Activated T-cell treated with anti-CD3 and anti-CD28 coated beads, Interleukin-2, amount 50 U/mL, for 24 hours (primary cell): ENCODE measurements around the gene PLEKHN1.

ENCODE experiments used
- DNase-seq: peaks from one replicate; pipeline ENCODE4 v3.0.0-alpha.2; 2020
- H3K27ac Mint-ChIP-seq: 2 replicates; pipeline ENCODE4 v1.8.0; 2020; ENCODE audit warnings: mild to moderate bottlenecking, mixed read lengths
- H3K27me3 Mint-ChIP-seq: 2 replicates; pipeline ENCODE4 v1.8.0; 2020; ENCODE audit warnings: mixed read lengths
- H3K36me3 Mint-ChIP-seq: 2 replicates; pipeline ENCODE4 v1.8.0; 2020; ENCODE audit warnings: low read depth, mixed read lengths
- H3K4me1 Mint-ChIP-seq: 2 replicates; pipeline ENCODE4 v1.8.0; 2020; ENCODE audit warnings: low read depth, mixed read lengths
- H3K4me3 Mint-ChIP-seq: 2 replicates; pipeline ENCODE4 v1.8.0; 2020; ENCODE audit warnings: mild to moderate bottlenecking, moderate library complexity, mixed read lengths
- H3K9me3 Mint-ChIP-seq: 2 replicates; pipeline ENCODE4 v1.8.0; 2020; ENCODE audit warnings: mixed read lengths

Gene PLEKHN1

GRCh38 chr1:936348-937264 lies 29.7 kb upstream of the PLEKHN1 start:
- H3K4me1 Mint-ChIP-seq: peaks cover 18% of the 10 kb centered on the region
- H3K27me3 Mint-ChIP-seq: peaks cover 56% of the 10 kb centered on the region

GRCh38 chr1:937521-937920 lies 28.8 kb upstream of the PLEKHN1 start:
- Mint-ChIP-seq H3K27me3 (peaks cover 55% of the 10 kb centered on the region), H3K27ac (no peak overlapping the region)

More at GRCh38 chr1:936348-937264, 29.7 kb upstream of the PLEKHN1 start:
- H3K4me3 Mint-ChIP-seq: no peak overlapping the region
- H3K36me3 Mint-ChIP-seq: no peaks in the 10 kb centered on the region
- DNase-seq: no peak
- no peak overlapping the region for H3K27ac Mint-ChIP-seq
- no peaks in the 10 kb centered on the region for H3K9me3 Mint-ChIP-seq

GRCh38 chr1:938088-938683 lies 28.1 kb upstream of the PLEKHN1 start:
- H3K36me3 Mint-ChIP-seq: no peaks in the 10 kb centered on the region
- H3K9me3 Mint-ChIP-seq: no peaks in the 10 kb centered on the region
- H3K4me1 Mint-ChIP-seq: peaks cover 18% of the 10 kb centered on the region
- H3K27me3 Mint-ChIP-seq: peaks cover 56% of the 10 kb centered on the region
- no peak overlapping the region for H3K4me3 Mint-ChIP-seq
- no peak overlapping the region for H3K27ac Mint-ChIP-seq
- DNase-seq: no peak

More at GRCh38 chr1:937521-937920, 28.8 kb upstream of the PLEKHN1 start:
- H3K4me3 Mint-ChIP-seq: no peak overlapping the region
- no peaks in the 10 kb centered on the region for H3K36me3 Mint-ChIP-seq
- DNase-seq: no peak
- no peaks in the 10 kb centered on the region for H3K9me3 Mint-ChIP-seq
- peaks cover 18% of the 10 kb centered on the region for H3K4me1 Mint-ChIP-seq

DNA sequence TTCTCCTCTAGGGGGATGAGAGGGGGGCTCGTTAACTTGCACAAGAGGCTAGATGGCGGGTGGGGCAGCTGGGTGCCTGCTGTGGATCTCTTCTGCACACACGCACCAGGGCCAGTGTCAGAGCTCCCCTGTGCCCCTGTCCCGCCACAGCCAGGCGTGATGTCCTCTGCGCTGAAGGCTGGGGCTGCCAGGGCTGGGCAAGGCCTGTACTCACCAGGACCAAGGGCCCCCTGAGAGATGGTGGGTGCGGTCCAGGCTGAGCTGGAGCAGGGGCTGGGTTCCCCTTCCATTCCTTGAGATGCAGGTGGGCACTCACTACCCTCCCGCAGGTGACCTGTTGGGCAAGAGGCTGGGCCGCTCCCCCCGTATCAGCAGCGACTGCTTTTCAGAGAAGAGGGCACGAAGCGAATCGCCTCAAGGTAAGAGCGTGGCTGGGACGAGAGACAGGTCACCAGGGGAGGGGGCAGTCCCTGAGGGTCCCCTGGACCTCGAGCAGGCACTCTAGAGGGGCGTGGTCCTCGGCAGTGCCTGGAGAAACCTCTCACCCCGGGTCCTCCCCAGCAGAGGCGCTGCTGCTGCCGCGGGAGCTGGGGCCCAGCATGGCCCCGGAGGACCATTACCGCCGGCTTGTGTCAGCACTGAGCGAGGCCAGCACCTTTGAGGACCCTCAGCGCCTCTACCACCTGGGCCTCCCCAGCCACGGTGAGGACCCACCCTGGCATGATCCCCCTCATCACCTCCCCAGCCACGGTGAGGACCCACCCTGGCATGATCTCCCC lies 27.4 kb upstream of the PLEKHN1 start:
- H3K36me3 Mint-ChIP-seq: peaks cover 2% of the 10 kb centered on the region
- H3K4me1 Mint-ChIP-seq: peaks cover 18% of the 10 kb centered on the region
- H3K9me3 Mint-ChIP-seq: no peaks in the 10 kb centered on the region
- no peak overlapping the region for H3K27ac Mint-ChIP-seq
- peaks cover 56% of the 10 kb centered on the region for H3K27me3 Mint-ChIP-seq
- no peak overlapping the region for H3K4me3 Mint-ChIP-seq
- no peak for DNase-seq

DNA sequence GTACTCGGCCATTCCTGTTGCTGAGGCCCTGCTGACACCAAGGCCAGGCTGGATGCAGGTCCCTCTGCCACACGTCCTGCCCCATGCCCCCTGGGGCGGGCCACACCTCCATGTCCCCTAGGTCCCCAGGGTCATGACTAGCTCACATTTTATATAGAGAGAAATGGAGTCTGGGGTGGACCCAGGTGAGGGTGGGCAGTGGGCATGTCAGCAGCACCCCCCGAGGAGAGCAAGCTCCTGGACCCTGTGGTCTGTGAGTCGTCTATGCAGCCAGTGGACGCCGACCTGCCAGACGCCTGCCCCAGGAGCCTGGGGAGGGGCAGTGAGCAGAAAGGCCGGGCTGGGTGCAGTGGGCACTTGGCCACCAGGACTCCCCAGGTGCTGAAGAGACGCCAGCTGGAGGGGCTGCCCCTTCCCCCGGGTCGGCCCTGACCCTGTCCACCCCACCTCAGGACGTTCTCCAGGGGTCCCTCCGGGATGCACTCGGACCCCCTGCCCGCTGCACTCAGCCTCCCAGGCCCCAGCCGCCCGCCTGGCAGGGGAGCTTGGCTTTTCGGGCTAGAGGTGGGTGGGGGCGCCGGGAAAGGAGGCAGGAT lies 26.7 kb upstream of the PLEKHN1 start:
- Mint-ChIP-seq H3K9me3 (no peaks in the 10 kb centered on the region), H3K4me1 (peaks cover 18% of the 10 kb centered on the region), H3K36me3 (peaks cover 9% of the 10 kb centered on the region), H3K4me3 (no peak overlapping the region), H3K27me3 (peaks cover 56% of the 10 kb centered on the region), H3K27ac (no peak overlapping the region)
- no peak for DNase-seq

DNA sequence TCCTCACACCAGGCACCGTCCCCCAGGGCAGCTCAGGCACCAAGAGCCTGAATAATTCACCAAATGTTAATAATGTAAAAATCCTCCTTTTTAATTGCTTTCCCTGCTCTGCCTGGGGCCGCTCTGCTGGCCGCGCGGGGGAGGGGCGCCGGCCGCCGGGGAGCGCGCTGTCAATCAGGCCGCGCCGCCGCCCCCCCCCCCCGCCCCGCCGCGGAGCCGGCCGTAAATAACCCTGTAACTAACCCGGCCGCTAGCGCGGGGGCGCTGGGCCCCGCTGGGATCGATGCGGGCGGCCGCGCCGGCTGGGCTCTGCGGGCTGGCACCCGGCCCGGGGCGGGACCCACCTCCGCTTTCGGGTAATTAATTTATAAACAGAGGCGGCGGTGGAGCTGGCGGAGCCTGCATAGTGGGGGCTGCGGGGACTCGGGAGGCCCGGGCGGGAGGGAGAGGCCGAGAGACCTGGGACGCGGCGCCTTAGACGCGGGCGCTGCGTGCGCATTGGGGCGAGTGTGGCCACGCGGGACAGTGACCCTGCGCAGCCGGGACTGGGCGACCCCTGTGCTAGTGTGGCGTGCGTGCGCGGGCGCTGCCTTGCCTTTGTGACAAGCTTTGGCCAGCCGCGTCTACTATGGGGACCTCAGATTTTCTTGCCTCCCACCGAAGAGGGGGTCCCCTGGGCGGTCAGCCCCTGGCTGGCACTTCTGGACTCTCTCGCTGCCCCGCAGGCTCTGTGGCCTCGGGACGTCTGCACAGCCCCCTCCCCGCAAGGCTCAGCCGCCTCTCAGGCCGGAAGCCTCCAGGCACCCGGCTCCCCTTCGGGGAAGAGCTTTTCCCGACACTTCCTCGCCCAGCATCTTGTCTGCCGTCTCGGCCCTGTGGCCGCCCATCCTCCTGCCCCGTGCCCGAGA lies 25.9 kb upstream of the PLEKHN1 start:
- peaks cover 49% of the 10 kb centered on the region for H3K27me3 Mint-ChIP-seq

GRCh38 chr1:941015-941587 lies 25.2 kb upstream of the PLEKHN1 start:
- Mint-ChIP-seq H3K27ac (peak overlapping the region; percentile 59), H3K27me3 (peaks cover 44% of the 10 kb centered on the region), H3K36me3 (peaks cover 24% of the 10 kb centered on the region), H3K4me3 (peak overlapping the region; percentile 59), H3K4me1 (peaks cover 9% of the 10 kb centered on the region), H3K9me3 (no peaks in the 10 kb centered on the region)
- no peak for DNase-seq

More for the DNA sequence above, 25.9 kb upstream of the PLEKHN1 start:
- H3K9me3 Mint-ChIP-seq: no peaks in the 10 kb centered on the region
- H3K4me1 Mint-ChIP-seq: peaks cover 12% of the 10 kb centered on the region
- no peak overlapping the region for H3K27ac Mint-ChIP-seq
- peak; percentile 60 for DNase-seq
- peaks cover 16% of the 10 kb centered on the region for H3K36me3 Mint-ChIP-seq
- peak overlapping the region; percentile 59 for H3K4me3 Mint-ChIP-seq

GRCh38 chr1:941588-942383 lies 24.5 kb upstream of the PLEKHN1 start:
- DNase-seq: peak; percentile 55
- Mint-ChIP-seq H3K4me1 (peaks cover 9% of the 10 kb centered on the region), H3K4me3 (peak overlapping the region; percentile 59)

GRCh38 chr1:942411-942821 lies 23.9 kb upstream of the PLEKHN1 start:
- Mint-ChIP-seq H3K4me1 (peaks cover 9% of the 10 kb centered on the region), H3K9me3 (no peaks in the 10 kb centered on the region), H3K27me3 (peaks cover 38% of the 10 kb centered on the region), H3K36me3 (peaks cover 37% of the 10 kb centered on the region), H3K27ac (no peak overlapping the region), H3K4me3 (no peak overlapping the region)
- peak; percentile 58 for DNase-seq

More at GRCh38 chr1:941588-942383, 24.5 kb upstream of the PLEKHN1 start:
- no peak overlapping the region for H3K27ac Mint-ChIP-seq
- no peaks in the 10 kb centered on the region for H3K9me3 Mint-ChIP-seq
- peaks cover 42% of the 10 kb centered on the region for H3K27me3 Mint-ChIP-seq
- peaks cover 31% of the 10 kb centered on the region for H3K36me3 Mint-ChIP-seq

GRCh38 chr1:942864-943533 lies 23.3 kb upstream of the PLEKHN1 start:
- Mint-ChIP-seq H3K27me3 (peaks cover 34% of the 10 kb centered on the region), H3K4me3 (no peak overlapping the region), H3K9me3 (no peaks in the 10 kb centered on the region), H3K36me3 (peaks cover 43% of the 10 kb centered on the region), H3K4me1 (peaks cover 9% of the 10 kb centered on the region), H3K27ac (no peak overlapping the region)
- DNase-seq: no peak

GRCh38 chr1:943545-944340 lies 22.5 kb upstream of the PLEKHN1 start:
- peaks cover 9% of the 10 kb centered on the region for H3K4me1 Mint-ChIP-seq
- DNase-seq: no peak
- H3K4me3 Mint-ChIP-seq: no peak overlapping the region
- no peak overlapping the region for H3K27ac Mint-ChIP-seq
- H3K27me3 Mint-ChIP-seq: peaks cover 26% of the 10 kb centered on the region
- no peaks in the 10 kb centered on the region for H3K9me3 Mint-ChIP-seq
- peaks cover 50% of the 10 kb centered on the region for H3K36me3 Mint-ChIP-seq
